NT2/D1 (cell line): ENCODE measurements around the gene TEX10.

Experiments used
- YY1 ChIP-seq: IDR thresholded peaks from 2 replicates; pipeline ENCODE4 v1.6.1; 2011; ENCODE audit not compliant: insufficient read length, insufficient read depth
- ZNF274 ChIP-seq: IDR thresholded peaks from 2 replicates; pipeline ENCODE4 v1.6.1; 2011; ENCODE audit warnings: mild to moderate bottlenecking, low read depth, low read length

DNA sequence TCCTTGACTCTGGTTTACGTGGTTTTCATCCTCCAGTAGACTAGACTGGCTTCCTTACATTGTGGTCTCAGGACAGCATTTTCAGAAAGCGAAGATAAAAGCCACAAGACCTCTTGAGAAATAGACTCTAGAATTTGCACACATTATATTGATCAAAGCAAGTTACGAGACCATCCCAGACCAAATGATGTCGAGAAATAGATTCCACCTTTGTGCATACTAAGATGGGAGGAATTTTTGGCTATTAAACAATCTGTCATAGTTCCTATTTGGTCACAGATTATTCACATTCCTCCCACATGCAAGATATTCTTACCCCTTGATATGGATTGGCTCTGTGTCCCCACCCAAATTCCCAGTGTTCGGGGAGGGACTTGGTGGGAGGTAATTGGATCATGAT lies 65.6 kb downstream of the TEX10 start:
- TF ChIP-seq ZNF274 (no peak), YY1 (no peak)
